Activated T-cell treated with anti-CD3 and anti-CD28 coated beads, Interleukin-2, amount 50 U/mL, for 48 hours (primary cell): ENCODE data around the gene ATXN2.
A peak's percentile ranks its signal among the peaks of the same experiment; 100 is the strongest.

ENCODE experiments used
- DNase-seq, 2 experiments: peaks; one replicate each; pipeline ENCODE4 v3.0.0-alpha.2; 2020

Gene ATXN2

DNA sequence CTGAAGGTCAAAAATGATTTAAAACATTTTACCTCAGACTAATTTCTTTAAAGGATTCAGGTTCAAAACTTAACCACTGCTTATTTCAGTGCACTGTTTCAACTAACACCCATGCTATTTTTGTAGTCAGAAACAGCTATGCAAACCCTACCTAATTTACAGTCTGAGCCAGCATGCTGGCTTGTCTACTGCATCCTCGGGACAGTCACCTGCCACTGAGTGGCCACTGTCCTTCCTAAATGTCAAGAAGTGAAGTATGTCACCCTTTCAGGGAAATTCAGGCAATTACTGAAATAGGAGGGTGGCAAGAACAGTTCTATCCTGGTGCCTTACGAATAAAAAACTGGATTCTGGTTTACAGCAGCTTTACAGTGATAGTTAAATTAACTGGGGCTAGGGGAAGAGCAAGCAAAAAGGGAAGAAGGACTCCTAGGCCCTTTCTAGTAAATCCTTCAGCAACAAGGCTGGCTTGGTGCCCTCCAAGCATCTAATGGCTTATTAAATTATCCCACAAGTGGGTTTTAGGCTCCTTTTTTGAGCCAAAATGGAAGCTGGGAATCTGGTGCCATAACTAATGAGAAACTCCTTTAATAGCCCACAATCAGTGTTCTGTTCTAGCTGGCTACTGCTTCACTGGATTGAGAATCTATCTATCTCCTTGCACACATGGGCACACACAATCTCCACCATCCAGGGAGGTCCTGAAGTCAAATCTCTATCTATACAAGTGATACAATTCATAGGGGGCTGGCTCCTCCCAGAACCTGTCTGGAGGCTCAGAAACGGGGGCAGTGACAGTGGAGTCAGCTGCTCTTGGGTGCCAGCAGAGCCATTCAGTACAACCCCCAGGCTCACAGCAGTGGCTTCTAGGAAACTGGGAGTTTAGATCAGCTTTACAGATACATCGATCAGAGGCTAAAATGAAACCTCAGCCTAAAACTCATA lies 150.0 kb downstream of the ATXN2 start:
- peak in 1 of 2 experiments; percentile 13 for DNase-seq

DNA sequence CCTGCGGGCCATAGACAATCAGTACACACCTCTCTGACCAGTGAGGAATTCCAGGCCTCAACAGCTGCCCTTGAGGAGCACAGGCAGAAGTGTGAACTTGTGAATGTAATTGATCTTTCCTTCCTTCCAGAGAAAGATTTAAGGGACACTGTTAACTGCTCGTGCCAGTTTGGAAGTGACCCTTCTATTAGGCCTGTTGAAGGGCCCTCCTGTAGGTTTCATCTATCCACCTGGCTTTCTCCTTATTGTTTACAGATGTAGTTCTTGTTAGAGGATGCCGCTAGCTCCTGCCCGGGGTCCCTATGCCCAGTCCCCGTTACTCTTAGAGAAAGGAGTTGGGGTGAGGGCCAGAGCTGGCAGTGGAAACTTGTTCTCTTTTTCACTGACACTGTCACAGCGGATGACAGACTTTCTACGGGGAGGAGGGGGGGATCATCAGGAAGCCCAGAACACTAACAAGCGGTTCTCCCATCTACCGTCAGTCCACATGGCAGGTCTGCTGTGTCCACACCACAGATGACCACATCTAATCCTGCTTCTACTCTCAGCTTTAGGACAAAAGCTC lies 150.8 kb downstream of the ATXN2 start:
- DNase-seq = no peak

DNA sequence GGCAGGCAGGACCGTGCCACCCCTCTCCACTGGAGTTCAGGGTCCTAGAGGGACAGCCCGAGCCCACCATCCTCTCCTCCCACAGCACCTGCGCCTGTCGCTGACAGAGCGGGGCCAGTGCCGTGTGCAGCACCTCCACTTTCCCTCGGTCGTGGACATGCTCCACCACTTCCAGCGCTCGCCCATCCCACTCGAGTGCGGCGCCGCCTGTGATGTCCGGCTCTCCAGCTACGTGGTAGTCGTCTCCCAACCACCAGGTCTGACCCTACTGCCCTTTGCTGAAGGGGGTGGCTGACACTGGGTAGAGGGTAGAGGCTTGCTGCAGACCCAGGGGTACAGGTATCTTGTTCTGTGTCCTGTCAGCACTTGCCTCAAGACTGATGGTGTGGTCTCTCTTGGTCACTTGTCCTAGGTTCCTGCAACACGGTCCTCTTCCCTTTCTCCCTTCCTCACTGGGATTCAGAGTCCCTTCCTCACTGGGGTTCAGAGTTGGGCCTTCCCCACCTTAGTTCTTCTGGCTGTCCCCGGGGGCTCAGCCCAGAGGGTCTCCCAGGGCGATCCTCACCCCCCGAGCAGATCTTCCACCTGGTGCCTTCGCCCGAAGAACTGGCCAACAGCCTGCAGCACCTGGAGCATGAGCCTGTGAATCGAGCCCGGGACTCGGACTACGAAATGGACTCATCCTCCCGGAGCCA lies 151.4 kb downstream of the ATXN2 start:
- peak in 1 of 2 experiments; percentile 14 for DNase-seq

DNA sequence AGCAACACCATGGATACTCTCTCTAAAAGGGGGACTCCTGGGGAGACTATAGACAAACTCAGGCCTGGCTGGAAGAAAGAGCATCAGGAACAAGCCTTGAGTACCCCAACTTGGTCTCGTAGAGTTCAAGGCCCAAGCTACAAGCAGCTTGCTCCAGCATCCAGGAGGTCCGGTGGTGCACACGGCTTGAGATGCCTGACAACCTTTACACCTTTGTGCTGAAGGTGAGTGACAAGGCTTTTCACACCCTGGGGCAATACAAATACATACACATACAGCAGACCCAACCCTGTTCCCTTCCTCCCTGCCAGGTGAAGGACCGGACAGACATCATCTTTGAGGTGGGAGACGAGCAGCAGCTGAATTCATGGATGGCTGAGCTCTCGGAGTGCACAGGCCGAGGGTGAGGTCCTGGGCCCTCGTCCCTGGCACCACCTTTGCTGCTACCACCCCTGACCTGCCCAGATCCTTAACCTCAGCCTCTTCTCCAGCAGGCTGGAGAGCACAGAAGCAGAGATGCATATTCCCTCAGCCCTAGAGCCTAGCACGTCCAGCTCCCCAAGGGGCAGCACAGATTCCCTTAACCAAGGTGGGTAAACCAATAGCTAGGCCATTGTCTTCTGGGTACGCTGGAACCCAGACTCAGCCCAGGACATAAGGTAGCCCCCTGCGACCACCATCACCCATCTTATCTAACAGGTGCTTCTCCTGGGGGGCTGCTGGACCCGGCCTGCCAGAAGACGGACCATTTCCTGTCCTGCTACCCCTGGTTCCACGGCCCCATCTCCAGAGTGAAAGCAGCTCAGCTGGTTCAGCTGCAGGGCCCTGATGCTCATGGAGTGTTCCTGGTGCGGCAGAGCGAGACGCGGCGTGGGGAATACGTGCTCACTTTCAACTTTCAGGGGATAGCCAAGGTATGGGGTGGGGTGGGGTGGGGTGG lies 152.2 kb downstream of the ATXN2 start:
- peak; percentile 15 for DNase-seq

DNA sequence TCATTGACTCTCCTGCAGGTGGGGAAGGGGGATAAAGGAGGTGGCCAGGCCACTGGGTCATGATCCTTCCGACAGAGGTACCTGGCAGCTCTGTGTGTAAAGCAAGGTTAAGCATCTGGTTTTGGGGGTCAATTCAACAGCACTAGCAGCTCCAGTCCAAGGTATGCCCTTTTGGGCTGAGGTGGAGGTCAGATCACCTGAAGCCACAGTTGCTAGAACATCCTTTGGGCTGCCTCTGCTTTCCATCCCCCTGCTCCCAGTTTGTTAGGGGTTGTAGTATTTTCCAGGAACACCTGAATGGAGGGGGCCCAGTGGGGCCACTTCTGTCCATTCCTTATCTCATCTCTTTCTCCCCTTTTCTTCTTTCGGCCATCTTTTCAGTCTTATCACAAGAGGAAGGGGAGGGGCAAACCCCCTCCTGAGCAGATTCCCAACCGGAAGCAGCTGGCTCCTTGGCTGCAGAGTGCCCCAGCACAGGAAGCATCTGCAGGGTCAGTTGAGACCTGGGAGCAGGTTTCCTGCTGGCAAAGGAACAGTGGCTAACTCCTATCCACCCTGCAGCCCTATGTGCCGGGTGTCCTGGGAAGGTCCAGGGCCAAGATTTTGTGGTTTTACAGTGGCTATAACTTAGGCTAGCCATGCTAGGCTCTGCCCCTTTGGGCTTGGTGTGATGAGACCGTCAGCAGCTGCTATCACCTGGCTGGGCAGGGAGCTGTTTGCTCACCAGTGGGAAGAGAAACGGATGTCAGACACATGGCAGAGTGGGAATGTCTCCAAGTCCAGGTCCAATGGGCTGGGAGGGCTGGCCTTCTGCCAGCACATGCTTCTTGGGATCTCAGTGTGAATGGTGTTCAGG lies 153.2 kb downstream of the ATXN2 start:
- DNase-seq = peak; percentile 15 to 17

DNA sequence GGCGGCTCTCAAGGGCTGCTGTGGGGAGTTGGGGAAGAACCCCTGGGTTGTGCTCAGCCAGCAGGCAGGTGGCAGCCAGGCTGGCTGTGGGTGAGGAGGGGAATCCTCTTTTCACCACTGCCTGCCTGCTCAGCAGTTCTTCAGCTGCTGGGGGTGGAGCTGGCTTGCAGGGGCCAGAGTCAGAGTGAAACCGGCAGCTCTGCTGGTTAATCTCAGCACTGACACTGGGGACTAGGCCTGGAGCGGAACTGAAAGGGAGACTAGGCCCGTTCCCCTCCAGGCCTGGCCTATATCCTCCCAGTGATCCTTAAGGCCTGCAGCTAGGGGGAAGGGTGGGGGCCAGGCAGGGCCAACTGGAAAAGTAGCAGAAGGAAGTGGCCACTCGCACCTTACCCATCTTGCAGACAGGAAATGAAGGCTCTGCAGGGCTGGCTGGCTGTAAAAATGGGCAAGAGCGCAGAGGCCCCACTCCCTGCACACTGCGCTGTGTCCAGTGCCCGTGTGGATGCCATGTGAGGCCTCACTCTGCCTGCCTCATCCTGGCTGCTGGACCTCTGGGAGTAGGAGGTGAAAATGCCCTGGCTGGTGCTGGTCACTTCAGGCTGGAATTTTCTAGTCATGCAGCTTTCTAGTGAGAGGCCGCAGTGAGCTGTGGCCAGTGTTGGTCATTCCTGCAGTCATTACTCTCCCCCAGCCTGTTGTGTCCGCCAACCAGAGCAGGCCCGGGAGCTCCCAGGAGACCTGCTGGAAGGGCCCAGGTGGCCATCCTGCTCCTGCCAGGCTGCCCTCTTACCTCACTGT lies 154.0 kb downstream of the ATXN2 start:
- DNase-seq = peak; percentile 88 to 91

DNA sequence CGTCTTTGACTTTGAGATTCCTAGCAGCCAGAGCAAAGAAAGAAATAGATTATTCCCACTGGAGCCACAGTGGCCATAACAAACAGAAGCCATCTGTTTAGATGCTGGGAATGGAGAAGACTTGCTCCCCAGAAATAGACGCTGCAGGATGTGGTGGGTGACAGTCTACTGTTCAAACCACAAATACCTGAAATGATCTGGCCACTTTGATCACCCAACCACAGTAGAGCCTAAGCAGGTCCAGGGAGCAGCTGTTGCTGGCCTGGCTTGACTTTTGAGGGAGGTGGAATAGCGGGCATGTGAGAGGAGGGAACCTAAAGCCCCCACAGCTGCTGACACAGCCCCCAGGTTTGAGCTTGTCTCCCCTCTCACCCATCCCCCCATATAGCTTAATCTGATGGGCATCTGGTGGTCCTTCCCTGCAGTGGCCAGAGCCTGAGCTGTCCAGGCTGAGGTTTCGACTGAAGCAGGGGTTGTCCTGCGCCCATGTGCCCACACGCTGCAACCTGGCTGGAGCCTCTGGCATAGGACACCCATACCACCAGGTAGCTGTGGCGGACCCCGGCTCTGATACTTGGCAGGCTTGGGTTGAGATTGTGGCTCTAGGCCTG lies 154.7 kb downstream of the ATXN2 start:
- peak; percentile 57 to 67 for DNase-seq

DNA sequence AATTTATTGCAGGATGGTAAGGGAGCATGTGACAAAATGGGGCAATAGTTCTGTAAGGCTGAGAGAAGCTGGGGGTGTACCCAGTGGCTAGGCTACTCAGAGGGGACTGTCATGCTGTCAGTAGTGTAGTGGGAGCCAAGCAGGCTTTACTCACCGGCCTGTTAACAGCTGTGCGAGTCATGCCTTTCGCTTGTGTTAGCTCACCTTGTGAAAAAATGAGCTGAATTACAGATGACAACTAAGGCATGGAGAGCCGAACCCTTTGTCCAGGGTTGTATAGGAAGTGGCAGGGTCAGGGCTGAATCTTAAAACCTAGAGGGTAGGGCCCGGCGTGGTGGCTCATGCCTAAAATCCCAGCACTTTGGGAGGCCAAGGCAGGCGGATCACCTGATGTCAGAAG lies 155.5 kb downstream of the ATXN2 start:
- peak; percentile 66 to 72 for DNase-seq

DNA sequence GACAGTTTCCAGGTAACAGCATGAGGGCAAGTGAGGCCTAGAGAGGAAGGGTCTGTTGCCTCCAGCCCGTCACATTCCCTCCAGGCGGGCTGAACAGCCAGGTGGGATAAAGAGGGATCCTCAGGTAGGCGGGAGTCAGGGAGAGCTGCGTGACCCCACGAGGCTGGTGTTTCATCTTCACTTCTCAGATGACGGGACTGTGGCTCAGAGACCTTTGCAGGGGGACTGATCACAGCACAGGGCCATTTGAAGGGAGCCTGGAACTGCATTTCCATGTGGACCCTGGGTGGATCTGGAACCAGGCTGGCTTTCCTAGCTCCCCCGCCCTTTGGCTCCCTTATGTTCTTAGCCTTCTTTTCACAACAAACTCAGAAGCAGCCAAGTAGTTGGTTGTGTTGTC lies 156.0 kb downstream of the ATXN2 start:
- DNase-seq = peak in 1 of 2 experiments; percentile 19

DNA sequence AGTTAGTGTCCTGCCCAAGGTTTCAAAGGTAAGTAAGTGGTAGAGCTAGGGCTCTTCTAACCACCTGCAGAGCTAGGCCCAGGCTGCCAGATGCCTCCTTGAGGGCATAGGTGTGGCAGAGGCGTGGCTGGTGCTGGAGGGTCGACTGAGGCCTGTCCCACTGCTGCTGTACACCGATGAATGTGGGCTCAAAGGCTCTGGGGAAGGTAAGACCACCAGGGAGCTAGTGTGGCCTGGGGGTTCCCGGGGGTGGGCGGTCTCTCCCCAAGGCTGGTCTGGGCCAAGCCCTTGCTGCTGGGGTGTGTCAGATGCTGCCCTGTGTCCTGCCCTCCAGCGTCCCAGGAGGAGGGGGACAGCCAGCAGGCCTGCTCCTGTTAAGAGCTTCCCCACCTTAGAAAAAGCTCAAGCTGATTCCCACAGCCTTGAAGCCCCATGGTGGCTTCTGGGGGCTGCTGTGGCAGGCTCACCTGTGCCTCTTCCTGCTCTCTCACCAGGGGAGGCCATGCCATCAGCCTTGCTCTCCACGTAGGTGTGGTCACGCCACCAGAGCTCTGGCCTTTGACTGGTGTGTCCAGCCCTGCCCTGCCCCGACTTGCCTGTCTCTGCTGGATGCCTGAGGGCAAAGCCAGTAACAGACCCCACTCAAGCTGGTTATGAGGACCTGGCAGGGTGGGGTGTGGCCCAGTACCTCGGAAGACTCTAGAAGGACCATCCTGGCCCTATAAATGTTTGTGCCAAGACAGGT lies 156.6 kb downstream of the ATXN2 start:
- DNase-seq = peak in 1 of 2 experiments; percentile 19

DNA sequence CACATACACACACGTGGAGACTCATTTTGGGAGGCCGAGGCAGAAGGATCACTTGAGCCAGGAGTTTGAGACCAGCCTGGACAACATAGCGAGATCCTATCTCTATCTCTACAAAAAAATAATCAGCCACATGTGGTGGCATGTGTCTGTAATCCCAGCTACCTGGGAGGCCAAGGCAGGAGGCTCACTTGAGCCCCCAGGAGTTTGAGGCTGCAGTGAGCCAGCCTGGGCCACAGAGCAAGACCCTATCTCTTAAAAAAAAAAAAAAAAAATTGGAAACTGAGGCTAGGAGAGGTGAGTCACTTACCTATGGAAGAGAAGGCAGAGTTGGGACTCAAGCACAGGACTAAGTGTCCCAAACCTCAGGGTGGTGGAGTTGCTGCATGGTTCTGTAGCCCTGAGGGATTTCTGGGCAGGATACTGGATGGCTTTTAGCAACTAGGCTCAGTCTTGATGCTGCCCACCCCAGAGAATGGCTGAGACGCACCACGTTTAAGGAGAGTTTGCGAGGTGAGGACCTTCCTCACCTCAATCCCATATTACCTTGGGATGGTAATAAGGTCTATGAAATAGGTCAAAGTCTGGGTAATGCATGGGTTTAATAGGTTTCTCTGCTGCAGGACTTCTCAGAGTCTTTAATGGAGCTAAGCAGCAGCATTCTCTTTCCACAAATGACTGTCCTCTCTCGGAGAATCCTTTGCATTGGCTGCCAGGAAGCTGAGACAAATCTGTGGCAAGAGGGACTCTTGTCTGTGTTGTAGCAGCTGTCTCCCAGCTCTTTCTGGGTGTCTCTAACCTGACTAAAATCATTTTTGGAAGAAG lies 157.8 kb downstream of the ATXN2 start:
- DNase-seq = peak in 1 of 2 experiments; percentile 16

DNA sequence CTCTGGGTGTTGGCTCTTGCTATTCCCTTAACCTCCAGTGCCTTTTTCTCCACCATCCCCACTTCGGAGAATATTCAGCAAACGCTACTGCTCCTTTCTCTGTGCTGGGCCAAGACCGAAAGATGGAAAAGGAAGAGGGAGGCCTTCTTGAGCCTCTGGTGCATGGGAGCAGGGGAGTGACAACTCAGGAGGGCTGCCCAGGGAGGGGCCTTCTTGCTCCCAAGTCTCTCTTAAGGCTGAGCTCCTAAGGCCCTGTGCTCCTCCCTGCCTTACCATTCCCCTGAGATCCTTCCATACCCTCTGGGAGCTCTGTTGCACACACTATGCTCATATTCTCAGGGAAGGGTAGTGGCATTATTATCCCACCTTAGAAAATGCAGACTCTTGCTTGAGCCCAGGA lies 158.5 kb downstream of the ATXN2 start:
- DNase-seq = no peak

DNA sequence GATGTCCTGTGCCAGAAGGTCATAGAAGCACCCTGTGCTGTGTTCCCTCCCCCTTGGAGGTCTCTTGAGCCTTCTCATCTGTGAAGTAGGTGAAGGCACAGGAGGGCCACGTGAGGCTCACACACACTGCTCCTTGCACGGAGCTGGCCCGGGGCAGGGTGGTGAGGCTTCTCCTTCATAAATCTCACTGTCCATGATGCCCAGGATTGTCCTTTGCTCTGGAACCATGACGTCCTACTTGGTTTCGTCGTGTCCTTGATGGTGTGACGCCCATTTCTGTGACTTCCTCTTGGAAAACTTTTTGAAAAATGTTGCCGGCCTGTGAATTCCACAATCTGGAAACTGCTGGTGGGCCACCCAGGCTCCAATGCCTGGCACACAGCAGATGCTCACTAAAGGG lies 159.0 kb downstream of the ATXN2 start:
- DNase-seq = no peak

DNA sequence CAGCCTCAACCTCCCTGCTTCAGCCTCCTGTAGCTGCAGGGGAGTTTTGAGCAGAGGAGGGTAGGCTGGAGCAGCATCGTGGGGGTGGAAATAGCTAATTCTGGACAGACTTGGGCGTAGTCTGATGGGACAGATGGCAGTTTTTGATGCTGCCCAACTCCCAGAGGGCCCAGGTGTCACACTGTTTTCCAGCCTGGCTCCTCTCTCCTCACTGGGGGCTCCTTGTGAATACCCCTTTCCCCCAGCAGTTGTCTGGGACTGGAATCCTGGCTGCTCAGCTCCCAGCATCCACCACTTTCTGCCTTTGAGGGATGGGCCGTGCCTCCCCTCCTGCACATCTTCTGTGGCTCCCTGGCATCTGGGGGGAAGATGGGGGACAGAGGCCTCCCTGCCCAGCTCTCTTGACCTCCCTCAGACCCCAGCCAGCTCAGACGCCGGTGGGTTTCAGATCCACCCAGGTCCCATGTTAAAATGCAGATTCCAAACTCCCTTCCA lies 159.4 kb downstream of the ATXN2 start:
- no peak for DNase-seq

DNA sequence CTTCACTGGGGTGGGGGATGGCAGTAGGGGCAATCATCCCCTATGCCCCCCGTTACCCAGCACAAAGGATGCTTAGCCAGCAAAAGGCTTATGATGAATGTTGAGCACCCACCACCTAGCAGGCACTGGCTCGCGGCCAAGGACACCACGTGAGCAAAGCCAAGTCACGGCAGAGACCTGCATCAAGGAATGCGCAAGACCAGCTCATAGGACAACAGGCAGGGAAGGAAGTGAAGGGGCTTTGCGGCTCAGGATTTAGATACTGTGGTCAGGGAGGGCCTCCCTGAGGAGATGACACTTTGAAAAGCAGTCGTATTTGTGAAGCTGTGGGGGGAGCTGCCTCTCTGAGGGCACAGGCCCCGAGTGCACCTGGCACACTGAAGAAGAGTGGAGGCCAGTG lies 160.6 kb downstream of the ATXN2 start:
- peak; percentile 69 to 74 for DNase-seq

DNA sequence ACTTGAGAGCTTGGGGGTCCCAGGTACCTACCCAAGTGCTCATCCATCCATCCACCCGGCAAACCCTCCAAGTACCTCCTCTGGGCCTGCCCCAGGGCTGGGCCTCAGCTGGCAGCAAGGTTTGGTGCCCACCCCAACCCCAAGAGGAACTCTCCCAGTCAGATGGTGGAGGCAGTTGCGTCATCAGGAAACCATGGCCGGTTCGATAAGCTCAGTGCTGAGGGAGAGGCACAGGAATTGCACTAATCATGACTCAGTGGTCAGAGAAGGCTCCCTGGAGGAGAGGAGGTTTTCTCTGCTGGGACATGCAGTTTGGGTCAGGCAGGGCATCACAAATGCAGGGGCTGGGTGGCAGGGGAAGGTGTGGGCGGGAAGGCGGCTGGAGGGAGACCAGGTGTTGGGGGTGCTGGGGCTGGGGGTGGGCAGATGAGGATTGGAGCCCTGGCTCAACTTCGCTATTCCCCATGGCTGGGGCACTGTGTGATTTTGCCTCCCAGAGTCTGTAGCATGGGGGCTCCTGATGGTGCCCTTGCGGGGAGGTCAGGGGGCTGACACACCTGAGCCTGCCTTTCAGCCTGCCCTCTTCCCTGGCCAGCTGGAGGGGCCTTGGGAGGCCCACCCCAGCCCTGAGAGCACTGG lies 161.2 kb downstream of the ATXN2 start:
- DNase-seq = no peak

DNA sequence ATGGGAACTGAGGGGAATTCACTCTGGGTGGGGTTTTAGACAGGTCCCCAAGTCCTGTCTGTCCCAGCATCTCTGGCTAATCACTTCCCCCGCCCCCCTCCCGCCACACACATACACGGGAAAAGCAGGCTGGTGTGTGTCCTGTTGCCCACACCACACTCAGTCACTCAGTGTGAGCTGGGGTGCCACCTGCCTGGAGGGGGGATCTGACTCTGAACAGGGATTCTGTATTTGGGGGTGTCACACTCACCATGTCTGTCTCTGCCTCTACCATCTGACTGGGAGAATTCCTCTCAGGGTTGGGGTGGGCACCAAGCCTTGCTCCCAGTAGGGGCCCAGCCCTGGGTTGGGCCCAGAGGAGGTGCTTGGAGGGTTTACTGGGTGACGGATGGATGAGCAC lies 162.3 kb downstream of the ATXN2 start:
- no peak for DNase-seq

DNA sequence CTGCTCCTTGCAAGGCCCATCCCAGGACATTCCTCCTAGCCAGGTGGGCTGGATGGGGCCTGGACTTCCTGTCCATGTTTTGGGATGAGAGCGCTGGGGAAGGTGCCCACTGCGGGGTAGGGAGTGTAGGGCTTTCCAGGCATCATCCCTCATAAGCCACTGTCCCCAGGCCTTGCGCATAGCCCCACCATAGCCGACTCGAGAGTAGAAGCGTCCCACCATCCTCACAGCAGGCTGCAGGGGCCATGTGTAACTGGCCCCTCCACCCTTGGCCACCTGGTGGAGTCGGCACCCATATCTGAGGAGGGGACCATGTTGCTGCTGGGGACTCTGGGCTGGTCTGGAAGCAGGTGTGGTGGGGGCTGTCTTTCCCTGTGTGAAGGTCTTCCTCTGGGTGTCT lies 162.8 kb downstream of the ATXN2 start:
- no peak for DNase-seq
